Keratinocyte (primary cell): Measurements from ENCODE around the gene INHBB. TPM values are rescaled to one million over a fixed set of nuclear protein-coding genes. Genes with fewer than 3 reads are reported as not detected.

Experiments
- DNase-seq: peaks from one replicate; pipeline ENCODE4 v3.0.0-alpha.2; 2011; ENCODE audit warnings: low read depth, missing footprints, low spot score
- FAIRE-seq: peaks from 2 replicates; lab custom pipeline; 2011; peaks lifted over from hg19 to GRCh38; lab: Jason Lieb, UNC
- H2AFZ ChIP-seq: 2 replicates; pipeline ENCODE4 v1.6.0; 2012; ENCODE audit warnings: low read length, control low read depth, inconsistent platforms; ENCODE audit not compliant: control insufficient read depth
- H3K27ac ChIP-seq: 2 replicates; pipeline ENCODE4 v1.5.1; 2011; ENCODE audit warnings: low read length; ENCODE audit not compliant: control insufficient read depth, insufficient read depth
- H3K27me3 ChIP-seq: 3 replicates; pipeline ENCODE4 v1.6.0; 2011; ENCODE audit warnings: low read length; ENCODE audit not compliant: control insufficient read depth, insufficient read depth; ENCODE audit errors: extremely low read depth
- H3K36me3 ChIP-seq, 2 experiments: 2 replicates in 1 of 2; 3 replicates in 1 of 2; pipeline ENCODE4 v1.5.1; 2011; ENCODE audit warnings: low read length in 2 of 2, mild to moderate bottlenecking in 1 of 2; ENCODE audit not compliant: control insufficient read depth in 2 of 2, insufficient read depth in 2 of 2; ENCODE audit errors: extremely low read depth in 1 of 2
- H3K4me1 ChIP-seq: 3 replicates; pipeline ENCODE4 v1.5.1; 2011; ENCODE audit warnings: low read length; ENCODE audit not compliant: control insufficient read depth, insufficient read depth; ENCODE audit errors: extremely low read depth
- H3K4me2 ChIP-seq: 3 replicates; pipeline ENCODE4 v1.6.0; 2011; ENCODE audit warnings: low read depth, low read length; ENCODE audit not compliant: control insufficient read depth, insufficient read depth; ENCODE audit errors: extremely low read depth
- H3K4me3 ChIP-seq, 3 experiments: fragments of 200-600 bp in 1 of 3; sonication (generic) in 1 of 3; 2 replicates in 2 of 3; 3 replicates in 1 of 3; pipeline ENCODE4 v1.5.1; 2011 to 2016; ENCODE audit warnings: low read length in 3 of 3, mild to moderate bottlenecking in 3 of 3, control low read depth in 2 of 3, inconsistent platforms in 1 of 3, low read depth in 1 of 3, mixed read lengths in 1 of 3, mixed run types in 1 of 3, moderate library complexity in 1 of 3; ENCODE audit not compliant: control insufficient read depth in 2 of 3, insufficient read depth in 2 of 3; ENCODE audit errors: extremely low read depth in 1 of 3
- H3K79me2 ChIP-seq: 2 replicates; pipeline ENCODE4 v1.6.0; 2012; ENCODE audit warnings: low read length; ENCODE audit not compliant: control insufficient read depth, insufficient read depth
- H3K9ac ChIP-seq: 3 replicates; pipeline ENCODE4 v1.6.0; 2011; ENCODE audit warnings: low read length; ENCODE audit not compliant: control insufficient read depth, insufficient read depth; ENCODE audit errors: extremely low read depth
- H3K9me1 ChIP-seq: 3 replicates; pipeline ENCODE4 v1.6.0; 2011; ENCODE audit warnings: low read length; ENCODE audit not compliant: control insufficient read depth, insufficient read depth; ENCODE audit errors: extremely low read depth
- H3K9me3 ChIP-seq: 2 replicates; pipeline ENCODE4 v1.5.1; 2012; ENCODE audit warnings: low read depth, low read length; ENCODE audit not compliant: control insufficient read depth
- H4K20me1 ChIP-seq: 3 replicates; pipeline ENCODE4 v1.6.0; 2011; ENCODE audit warnings: low read length; ENCODE audit not compliant: control insufficient read depth, insufficient read depth; ENCODE audit errors: extremely low read depth
- CTCF ChIP-seq, 3 experiments: IDR thresholded peaks in 1 of 3; conservative IDR thresholded peaks in 1 of 3; optimal IDR thresholded peaks in 1 of 3; 2 replicates in 2 of 3; 3 replicates in 1 of 3; pipeline versions ENCODE3 to v1.5.1; 2011; ENCODE audit warnings: low read length in 3 of 3, mild to moderate bottlenecking in 3 of 3, moderate library complexity in 2 of 3, control low read depth in 1 of 3, inconsistent platforms in 1 of 3; ENCODE audit not compliant: insufficient read depth in 2 of 3; ENCODE audit errors: extremely low read depth in 1 of 3
- EZH2 ChIP-seq: IDR thresholded peaks from one replicate; pipeline ENCODE4 v1.6.1; 2012; ENCODE audit warnings: inconsistent platforms, mild to moderate bottlenecking, low read length, moderate library complexity
- dilution Hi-C: fragments of 300-500 bp; cut with MboI; formaldehyde crosslinking; loops from one replicate; pipeline ENCODE4 v1.7.0; 2020; ENCODE audit warnings: low sequenced_read_pairs; ENCODE audit not compliant: extremely low pct_ligation_motif_present
- polyA plus RNA-seq, 5 experiments: library from polyadenylated mRNA; depleted of rRNA in 3 of 5; stranded (reverse) in 3 of 5; stranded (forward) in 1 of 5; unstranded in 1 of 5; fragments of >200 nt; gene quantifications; 1 replicate in 1 of 5; 2 replicates in 3 of 5; 3 replicates in 1 of 5; pipeline versions ENCODE4 v1.2.1 to v1.2.3, GENCODE V29; 2011 to 2012; ENCODE audit warnings: missing spikeins in 2 of 5, low read depth in 1 of 5, low replicate concordance in 1 of 5

Gene INHBB
- polyA plus RNA-seq, 1 donor (not counting 4 experiments of a cell fraction or from before 2014, with no cell fraction given), result not detected

GRCh38 chr2:120379916-120380893 lies 34.3 kb downstream of the INHBB start:
- no peaks in the 10 kb centered on the region for H3K79me2 ChIP-seq
- dilution Hi-C loops, result no loop called here
- H3K4me1 ChIP-seq, result no peaks in the 10 kb centered on the region
- H4K20me1 ChIP-seq, result peaks cover 2% of the 10 kb centered on the region
- FAIRE-seq (no peak), DNase-seq (no peak)
- no peak overlapping the region for H2AFZ ChIP-seq
- H3K27me3 ChIP-seq, result peaks cover 6% of the 10 kb centered on the region
- TF ChIP-seq EZH2 (no peak), CTCF (optimal IDR thresholded peaks at IDR 0.05 in 1 of 3, IDR thresholded peaks at IDR 0.05 in 1 of 3, conservative IDR thresholded peaks at IDR 0.05 in 1 of 3; ENCODE audit: extremely low read depth in 1 of 3, insufficient read depth in 2 of 3, low read length in 3 of 3) (no peak)
- no peaks in the 10 kb centered on the region for H3K9me3 ChIP-seq
- no peak overlapping the region for H3K27ac ChIP-seq
- H3K36me3 ChIP-seq, result no peaks in the 10 kb centered on the region
- H3K4me2 ChIP-seq, result no peak overlapping the region
- H3K9ac ChIP-seq, result no peak overlapping the region
- H3K9me1 ChIP-seq, result no peaks in the 10 kb centered on the region
- no peak overlapping the region for H3K4me3 ChIP-seq

GRCh38 chr2:120381192-120381591 lies 35.3 kb downstream of the INHBB start:
- Histone ChIP-seq H3K27ac (no peak overlapping the region), H3K9ac (no peak overlapping the region), H4K20me1 (peaks cover 2% of the 10 kb centered on the region), H3K79me2 (no peaks in the 10 kb centered on the region), H3K4me2 (no peak overlapping the region), H2AFZ (no peak overlapping the region), H3K9me3 (no peaks in the 10 kb centered on the region), H3K4me3 (no peak overlapping the region), H3K4me1 (no peaks in the 10 kb centered on the region), H3K36me3 (no peaks in the 10 kb centered on the region), H3K27me3 (peaks cover 2% of the 10 kb centered on the region), H3K9me1 (no peaks in the 10 kb centered on the region)
- TF ChIP-seq CTCF (optimal IDR thresholded peaks at IDR 0.05 in 1 of 3, IDR thresholded peaks at IDR 0.05 in 1 of 3, conservative IDR thresholded peaks at IDR 0.05 in 1 of 3; ENCODE audit: extremely low read depth in 1 of 3, insufficient read depth in 2 of 3, low read length in 3 of 3) (no peak), EZH2 (no peak)
- DNase-seq (no peak), FAIRE-seq (no peak)
- dilution Hi-C loops, result no loop called here
